Activated CD4-positive, alpha-beta T cell treated with anti-CD3 and anti-CD28 coated beads, Interleukin-2, Interleukin-4, amounts not matched to agents 100 ng/mL and 50 ng/mL, durations not matched to agents 16 hours and 8 hours (primary cell): Measurements from ENCODE around the gene WDR45.

Experiments
- DNase-seq: peaks from one replicate; pipeline ENCODE4 v3.0.0-alpha.2; 2020; ENCODE audit warnings: low spot score

WDR45 gene

DNA sequence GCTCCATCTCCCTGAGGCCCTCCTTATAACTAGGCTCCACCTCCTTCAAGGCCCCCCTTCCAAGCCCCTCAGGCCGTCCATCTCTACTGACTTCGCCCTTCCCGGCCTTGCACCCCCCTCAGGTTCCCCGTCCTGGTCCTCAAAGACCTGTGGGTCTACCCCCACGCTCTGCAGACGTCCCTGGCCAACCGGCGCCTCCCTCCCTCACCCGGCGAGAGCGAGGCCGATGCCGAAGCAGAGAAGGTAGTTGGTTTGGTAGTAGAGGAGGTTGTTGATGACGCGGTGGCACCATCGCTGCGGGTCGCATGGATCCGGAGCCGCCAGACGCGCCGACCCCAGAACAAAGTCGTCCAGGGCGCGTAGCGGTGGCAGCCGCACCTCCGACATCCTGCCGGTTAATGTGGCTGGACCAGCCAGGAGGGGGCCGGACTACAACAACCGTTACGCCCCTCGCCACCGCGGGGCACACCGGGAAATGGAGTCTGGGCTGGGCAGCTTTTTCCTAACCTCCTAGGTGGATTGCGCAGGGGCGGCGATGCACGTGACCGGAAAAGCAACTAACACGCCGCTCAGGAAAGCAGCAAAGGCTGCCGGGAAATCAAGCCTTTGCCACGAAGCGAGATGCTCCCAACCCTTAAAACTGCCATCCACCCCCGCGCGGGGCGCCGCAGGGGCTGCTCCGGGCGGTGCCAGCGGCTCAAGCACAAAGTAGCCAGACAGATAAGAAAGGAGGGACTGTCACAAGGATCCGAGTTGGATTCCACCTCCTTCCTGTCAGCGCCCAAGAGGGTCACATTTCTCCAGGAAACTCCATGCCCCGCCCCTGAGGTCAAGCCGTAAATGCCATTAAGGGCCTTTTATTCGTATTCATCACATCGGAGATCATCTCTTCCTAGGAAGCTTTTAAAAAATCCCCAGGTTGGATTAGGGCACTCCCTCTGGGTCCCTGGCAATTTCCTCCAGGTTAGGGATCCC is 5.8 kb downstream of the WDR45 start, which contains the start of gene PRAF2:
PRAF2 (minus strand) TSS at position 402 of the 975 bp plus-strand sequence; CDS start at position 387, 15 bp downstream.
- DNase-seq: peak; percentile 92

DNA sequence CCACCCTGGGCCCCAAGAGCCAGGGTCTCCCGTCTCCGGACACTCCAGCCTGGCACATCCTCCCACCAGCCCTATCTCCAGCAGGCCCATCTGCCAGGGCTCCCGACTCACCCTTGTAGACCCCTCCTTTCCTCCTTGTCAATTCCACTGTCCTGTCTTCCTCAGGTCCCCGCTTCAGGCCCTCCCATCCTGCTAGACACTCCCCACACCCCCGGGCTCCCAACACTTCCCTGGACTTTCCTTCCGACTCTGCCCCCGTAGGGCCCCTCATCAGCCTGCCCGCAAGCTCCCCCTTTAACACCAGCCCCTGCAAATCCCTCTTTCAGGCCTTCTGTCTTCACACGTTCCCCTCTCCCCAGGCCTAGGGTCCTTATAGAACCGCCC is 7.0 kb downstream of the WDR45 start:
- no peak for DNase-seq

DNA sequence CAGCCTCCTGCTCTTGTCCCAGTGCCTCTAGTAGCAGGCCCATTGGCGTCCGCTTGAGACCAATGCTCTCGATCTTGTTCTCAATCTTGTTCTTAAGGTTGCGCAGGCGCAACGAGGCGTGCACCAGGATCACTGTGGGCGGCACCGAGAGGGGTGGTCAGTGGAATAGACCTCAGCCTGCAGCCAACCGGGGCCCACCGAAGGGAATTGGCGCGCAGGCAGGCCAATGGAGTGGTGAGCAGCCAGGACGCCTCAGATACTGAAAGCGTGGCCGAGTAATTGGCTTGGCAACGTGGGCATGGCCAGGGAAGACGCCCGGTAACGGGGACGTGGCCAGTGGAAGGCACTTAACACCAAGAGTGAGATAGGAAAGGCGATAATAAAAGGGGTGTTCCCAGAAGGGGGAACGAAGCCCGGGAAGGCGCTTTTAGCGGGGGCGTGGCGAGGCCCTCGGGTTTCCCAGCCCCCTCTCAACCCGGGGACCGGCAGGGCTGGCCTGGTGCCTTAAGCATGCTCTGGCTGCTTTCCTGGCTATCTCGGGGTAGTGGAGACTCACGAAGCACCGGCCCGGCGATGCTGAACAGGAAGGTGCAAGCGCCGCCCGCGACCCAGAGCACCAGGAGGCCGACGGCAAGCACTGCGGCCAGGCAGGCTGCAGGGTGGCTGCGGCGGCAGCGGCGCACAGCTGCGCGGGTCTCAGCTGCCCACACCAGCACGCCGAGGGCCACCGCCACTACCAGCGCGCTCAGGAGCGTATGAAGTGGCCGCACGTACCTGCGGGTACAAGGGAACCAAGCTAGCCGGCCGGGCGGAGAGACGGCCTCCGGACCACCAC is 7.6 kb downstream of the WDR45 start:
- no peak for DNase-seq

DNA sequence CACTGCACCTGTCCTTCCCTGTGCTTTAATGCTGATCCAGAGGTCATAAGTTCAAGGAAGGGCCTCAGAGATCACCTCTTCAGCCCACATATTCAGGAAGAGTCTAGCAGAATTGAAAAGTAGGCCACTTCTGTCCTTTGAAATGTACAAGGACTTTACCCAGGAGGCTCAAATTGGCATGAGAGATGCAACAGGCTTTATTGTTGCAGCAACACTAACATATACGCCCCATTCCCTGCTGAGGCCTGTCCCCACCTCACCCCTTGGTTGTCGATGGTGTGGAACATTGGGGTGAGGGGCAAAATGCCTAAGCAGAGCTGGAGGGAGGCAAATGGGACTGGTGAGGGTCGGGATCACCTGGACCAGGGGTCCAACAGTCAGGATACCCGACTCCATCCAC is 8.7 kb downstream of the WDR45 start:
- DNase-seq: no peak

DNA sequence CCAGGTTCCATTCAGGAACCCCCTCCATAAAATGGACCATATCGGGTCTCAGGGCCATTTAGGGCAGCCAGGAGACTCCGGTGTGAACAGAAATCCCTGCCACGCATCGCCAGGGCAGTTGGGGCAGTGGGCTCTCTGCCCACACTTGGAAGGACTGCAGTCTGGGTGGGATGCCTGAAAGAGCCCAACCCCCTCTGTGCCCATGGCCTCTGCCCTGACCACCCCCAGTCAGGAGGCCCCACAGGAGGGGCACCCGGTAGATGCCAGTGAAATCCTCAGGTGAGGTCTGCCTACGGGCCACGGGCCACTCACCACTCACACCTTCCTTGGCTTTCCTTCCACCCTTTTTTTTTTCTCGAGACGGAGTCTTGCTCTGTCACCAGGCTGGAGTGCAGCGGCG is 10.6 kb downstream of the WDR45 start:
- no peak for DNase-seq

DNA sequence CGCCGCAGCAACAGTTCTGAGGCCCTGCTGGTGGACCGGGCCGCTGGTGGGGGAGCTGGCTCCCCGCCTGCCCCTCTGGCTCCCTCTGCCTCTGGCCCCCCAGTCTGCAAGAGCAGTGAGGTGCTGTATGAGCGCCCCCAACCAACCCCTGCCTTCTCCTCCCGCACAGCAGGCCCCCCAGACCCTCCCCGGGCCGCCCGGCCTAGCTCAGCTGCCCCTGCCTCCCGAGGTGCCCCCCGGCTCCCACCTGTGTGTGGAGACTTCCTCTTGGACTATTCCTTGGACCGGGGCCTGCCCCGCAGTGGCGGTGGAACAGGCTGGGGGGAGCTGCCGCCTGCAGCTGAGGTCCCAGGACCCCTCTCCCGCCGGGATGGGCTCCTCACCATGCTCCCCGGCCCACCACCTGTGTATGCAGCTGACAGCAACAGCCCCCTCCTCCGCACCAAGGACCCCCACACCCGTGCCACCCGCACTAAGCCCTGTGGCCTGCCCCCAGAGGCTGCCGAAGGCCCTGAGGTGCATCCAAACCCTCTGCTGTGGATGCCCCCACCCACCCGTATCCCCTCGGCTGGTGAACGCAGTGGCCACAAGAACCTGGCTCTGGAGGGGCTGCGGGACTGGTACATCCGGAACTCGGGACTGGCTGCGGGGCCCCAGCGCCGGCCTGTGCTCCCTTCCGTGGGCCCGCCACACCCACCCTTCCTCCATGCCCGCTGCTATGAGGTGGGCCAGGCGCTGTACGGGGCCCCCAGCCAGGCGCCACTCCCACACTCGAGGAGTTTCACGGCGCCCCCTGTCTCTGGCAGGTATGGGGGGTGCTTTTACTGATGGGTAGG is 12.2 kb downstream of the WDR45 start:
- no peak for DNase-seq

DNA sequence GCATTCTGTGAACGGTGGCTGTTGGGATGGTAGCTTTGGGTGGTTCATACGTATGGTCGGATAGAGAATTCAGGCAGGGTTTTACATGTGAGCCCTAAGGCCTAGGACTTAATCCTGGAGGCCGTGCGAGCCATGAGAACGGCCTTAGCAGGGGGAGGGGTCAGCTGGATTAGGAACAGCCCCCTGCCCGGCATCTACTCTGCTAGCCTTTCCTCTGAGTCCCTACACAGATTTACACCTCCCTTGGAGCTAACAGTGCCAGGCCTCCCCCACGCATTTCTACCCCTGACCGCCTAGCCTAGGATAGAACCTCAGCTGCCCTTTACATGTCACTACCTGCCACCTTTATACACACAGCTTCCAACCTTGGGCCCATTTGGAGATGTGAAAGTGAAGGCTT is 13.0 kb downstream of the WDR45 start:
- no peak for DNase-seq

DNA sequence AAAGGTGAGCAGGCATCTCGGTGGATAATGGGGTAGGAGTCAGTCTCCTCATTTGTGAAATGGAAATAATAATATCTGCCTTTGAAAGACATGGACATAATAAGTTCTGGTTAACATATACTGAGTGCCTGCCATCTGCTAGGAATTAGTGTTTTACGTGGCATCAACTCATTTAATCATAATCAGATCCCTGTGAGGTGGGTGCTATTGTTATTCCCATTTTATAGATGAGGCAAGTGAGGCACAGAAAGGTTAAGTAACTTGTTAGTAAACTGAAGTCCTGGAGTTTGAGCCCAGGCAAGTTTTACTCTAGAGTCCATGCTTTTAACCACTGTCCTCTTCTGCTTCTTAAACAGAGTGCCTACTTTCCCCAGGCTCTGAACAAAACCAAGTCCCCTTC is 13.4 kb downstream of the WDR45 start:
- no peak for DNase-seq

DNA sequence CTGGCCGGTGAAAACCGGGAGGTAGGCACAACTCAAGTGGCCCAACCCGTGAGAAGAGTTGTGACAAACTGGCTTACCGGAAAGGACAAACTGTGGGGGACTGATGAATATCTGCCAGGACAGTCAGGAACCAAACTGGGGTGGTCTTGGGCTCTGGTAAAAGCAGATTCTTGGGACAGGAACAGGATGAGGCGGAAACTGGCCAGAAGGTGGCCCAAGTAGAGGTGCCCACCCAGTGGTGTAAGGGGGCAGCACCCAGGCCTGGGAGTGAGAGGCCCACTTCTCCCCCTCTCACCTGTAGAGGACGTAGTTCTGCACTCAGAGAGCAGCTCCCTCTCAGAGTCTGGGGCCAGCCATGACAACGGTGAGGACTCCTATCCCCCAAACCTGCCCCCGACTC is 15.0 kb downstream of the WDR45 start:
- DNase-seq: no peak

DNA sequence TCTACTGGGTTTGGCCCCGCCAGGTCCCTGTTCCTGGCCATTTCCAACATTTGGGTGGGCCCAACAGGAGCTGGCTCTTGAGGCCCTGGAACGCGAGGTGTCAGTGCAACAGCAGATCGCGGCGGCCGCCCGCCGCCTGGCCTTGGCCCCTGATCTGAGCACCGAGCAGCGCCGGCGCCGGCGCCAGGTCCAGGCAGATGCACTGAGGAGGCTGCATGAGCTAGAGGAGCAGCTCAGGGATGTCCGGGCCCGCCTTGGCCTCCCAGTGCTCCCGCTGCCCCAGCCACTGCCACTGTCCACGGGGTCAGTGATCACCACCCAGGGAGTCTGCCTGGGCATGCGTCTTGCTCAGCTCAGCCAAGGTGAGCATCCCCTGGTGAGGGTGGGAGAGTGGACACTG is 15.4 kb downstream of the WDR45 start:
- no peak for DNase-seq

DNA sequence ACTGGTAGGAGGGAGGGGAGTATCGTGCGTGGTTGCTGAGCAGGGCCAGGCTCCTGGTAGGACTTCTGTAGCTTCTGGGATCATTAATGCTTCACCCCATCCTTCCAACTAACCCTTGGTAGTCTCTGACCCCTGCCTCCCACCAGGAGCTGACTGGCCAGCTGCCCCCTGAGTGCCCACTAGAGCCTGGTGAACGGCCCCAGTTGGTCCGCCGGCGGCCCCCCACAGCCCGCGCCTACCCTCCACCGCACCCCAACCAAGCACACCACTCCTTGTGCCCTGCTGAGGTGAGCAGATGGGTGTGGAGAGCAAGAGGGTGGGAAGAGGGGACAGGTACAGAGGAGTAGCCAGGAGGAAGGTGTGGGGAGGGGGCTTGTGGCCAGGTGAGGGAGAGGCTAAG is 16.0 kb downstream of the WDR45 start:
- no peak for DNase-seq

DNA sequence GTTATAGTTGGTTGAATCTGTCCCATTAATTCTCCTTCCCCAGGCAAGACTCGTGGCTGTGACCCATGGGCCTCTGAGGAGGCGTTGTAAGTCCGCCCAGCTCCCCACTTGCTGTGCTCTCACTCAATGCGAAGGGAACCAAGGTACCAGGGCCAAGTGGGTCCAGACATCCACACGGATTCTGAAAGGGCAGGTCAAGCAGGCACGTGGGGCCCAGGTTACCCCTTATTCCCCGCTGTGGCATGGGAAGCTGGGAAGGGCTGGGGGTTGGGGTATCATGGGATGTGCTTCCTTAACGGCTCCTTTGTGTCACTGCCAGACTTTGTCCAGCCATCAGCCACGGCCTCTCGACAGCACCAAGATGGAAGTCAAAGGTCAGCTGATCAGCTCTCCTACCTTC is 17.8 kb downstream of the WDR45 start:
- no peak for DNase-seq

DNA sequence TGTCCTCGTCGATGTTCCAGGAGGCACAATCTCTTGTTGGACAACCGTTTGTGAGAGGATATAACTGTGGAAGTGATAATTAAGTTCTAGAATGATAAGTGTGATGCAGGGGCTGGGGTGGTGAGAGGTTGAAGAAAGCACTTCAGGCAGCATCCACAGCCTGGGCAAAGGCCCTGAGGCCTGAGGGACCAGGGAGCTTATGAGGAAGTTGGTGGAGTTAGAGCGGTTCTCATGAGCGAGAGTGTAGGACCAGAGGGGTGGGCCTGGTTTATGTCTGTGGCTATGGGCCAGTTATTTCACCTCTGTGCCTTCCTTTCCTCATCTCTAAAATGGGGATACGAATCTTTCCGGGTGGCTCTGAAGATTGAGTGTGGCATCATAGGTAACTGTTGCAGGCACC is 18.2 kb downstream of the WDR45 start:
- no peak for DNase-seq

DNA sequence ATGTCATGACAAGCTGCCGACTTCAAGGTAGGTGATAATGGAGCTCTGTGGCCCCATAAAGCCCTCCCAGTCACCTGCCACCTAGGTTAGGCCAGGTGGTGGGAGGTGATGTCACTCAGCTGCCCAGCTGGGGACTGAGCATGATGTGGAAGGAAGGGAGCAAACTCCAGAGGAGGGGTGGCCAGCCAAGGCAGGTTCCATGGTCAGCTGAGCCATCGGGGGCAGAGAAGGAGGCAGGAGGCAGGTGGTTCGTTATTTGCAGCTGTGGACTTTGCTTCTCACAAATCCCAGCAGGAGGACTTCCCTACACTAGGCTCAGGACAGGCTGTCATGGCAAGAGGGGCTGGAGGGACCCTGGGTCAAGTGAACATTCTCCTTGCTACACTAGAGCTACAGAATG is 18.8 kb downstream of the WDR45 start:
- no peak for DNase-seq

DNA sequence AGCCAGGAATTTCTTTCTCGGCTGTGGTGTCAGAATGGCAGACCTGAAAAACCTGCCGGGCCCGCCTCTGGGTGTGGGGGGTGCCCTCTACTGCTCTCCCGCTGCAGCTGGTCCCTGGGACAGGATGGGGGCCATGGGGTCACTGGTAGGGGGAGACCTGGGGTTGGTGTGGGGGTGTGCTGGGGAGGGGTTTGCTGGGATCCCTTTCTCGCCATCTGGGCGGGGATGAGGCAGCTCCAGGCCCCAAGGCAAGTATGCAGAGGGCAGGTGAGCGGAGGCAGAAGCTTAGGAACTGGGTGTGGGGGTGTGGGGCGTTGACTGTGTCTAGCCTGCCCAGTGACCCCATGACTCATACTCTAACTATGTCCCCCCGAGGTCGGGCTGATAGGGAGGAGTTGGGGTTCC is 20.0 kb downstream of the WDR45 start:
- DNase-seq: no peak

DNA sequence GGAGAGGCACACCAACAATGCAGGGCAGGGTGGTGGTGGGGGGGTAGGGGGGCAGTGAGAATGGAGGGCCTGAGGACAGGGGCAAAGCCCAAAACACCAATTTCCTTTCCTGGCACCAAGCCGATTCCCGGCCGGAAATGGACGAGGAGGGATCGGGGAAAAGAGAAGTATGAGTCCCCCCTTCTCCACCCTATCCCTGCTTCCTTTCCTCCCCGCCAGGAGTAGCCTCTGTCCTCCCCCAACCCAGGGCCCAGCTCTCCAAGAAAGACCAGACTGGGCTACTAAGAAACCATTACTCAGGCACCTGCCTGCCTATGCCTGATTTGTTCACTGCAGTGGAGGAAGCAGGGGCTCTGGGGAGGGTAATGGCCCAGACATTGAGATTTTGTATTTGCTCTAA is 20.5 kb downstream of the WDR45 start:
- no peak for DNase-seq

DNA sequence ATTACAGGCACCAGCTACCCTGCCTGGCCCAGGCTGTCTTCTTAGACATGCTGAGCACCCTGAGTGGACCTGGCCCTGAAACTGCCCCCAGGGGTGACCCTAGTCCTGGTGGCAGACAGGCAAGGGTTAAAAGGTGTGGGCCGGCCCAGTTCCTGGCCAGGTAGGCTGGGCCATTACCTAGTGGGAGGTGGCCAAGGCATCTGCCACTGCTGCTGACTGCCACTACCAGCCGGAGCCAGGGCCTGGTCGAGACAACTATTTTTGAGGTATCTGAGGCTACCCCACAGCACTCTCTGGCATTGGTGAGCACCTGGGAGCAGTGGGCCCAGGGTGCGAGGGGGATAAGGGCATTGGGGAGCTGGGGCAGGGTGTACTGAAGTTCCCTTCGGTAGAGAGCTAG is 20.9 kb downstream of the WDR45 start, which contains the start of gene CCDC120:
CCDC120 (plus strand) TSS at position 206 of the 400 bp plus-strand sequence. CDS start 3,043 bp downstream, outside the sequence.
- DNase-seq: no peak

DNA sequence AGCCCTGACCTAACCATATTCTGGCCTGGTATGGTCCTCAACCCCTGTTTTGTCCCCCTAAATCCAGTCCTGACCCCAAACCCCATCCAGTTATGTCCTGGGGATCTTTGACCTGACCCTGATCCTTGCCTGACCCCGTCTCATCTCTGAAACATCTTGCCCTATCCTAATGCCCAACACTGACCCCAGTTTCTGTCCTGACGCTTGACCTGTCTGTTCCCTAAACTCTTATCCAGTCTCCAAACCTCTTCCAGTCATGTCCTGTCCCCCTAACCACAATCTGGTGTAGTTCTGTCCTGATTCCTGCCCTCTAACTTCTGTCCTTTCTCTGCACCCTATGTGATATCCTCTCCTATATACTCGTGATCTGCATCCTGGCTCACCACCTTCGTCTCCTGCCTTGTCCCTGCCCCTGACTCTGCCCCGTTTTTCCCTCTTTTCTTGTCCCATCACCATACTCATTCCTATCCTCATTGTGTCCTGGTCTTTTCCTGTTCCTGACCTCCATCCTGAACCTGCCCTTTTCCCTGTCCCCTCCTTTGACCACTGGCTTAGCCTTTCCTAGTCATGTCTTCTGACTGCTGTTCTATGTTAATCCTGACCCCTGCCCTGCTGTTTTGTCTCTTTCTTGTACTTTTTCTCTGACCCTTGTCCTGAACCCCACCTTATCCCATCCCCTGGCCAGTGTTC is 25.5 kb downstream of the WDR45 start:
- no peak for DNase-seq

DNA sequence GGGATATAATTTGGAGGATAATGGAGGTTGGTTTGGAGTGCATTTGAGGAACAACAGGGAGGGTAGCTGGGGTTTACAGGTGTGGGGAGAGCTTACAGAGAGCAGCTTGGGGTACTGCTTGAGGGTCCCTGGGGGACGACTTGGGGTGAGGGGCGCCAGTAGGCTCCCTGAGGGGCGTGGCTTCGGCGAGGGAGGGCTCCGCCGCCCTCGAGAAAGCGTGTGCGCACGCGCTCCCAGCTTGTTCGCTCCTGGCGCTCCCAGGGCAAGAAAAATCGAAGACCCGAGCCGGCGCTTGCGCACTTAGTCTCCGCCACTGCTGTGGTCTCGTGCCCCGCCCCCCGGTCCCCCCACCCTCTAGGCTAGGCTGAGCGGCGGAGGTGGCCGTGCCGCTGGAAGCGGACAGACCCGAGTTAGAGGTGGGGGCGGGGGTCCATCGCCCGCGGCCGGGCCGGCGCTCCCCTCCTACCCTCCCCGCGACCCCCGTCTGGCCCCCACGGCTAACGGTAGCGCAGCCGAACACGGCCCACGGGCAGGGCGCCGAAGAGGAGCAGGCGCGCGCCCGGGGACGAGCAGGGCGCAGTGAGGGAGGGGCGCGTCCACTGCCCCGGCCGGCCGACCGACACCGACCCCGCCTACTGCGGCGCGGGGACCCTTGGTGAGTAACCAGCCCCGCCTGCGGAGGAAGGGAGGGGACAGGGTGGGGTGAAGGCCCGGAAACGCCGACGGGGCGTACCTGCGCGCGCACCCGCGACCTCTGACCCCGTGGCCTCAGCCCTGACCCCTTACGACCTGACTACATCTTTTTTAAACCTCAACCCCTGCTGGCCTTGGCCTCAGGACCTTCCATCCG is 26.2 kb downstream of the WDR45 start:
- DNase-seq: peak; percentile 57

DNA sequence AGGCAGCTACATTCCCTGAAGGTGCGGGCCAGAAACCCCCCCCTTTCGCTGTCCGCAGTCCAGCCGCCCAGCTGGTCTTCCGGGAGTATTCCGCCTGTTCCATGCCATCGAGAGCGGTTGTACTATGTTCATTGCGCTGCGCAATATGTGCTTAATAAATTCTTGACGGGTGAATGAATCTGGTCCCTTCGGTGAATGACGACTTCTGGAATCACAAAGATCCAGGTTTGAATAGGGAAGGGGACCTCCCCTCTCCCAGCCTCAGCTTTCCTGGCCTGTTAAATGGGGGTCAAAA is 35.8 kb downstream of the WDR45 start:
- DNase-seq: no peak
